PC-9 (cell line): ENCODE measurements around the gene ANKRD6.

Experiments
- EZH2 ChIP-seq: fragments of 200-600 bp; sonication (generic); IDR thresholded peaks from 2 replicates; pipeline ENCODE4 v1.8.0; 2017; ENCODE audit warnings: antibody characterized with exemption, low read depth
- TF ChIP-seq, protein P1 (sequence below): fragments of 200-600 bp; sonication (generic); conservative IDR thresholded peaks from 2 replicates; pipeline ENCODE4 v1.6.1; 2017; ENCODE audit warnings: mixed run types, antibody characterized with exemption, mild to moderate bottlenecking, moderate library complexity

DNA sequence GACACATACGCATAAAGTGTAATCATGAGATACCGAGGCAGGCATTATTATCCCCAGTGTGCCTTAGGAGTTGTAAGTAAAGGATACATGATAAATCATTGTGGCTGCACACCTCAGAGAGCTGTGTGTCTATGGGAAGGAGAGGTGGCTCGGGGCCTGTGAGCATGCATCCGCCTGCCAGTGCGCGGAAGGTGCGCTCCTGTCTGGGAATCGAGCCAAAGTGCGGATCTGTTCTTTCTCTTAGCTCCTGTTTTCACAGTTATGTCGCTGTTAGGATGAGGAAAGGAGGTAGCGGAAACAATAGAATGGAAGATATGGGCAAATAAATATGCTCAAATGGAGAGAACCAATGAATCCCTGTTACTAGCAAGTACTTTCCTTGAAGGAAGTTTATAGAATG lies 98.0 kb downstream of the ANKRD6 start:
- TF ChIP-seq, protein P1, sequence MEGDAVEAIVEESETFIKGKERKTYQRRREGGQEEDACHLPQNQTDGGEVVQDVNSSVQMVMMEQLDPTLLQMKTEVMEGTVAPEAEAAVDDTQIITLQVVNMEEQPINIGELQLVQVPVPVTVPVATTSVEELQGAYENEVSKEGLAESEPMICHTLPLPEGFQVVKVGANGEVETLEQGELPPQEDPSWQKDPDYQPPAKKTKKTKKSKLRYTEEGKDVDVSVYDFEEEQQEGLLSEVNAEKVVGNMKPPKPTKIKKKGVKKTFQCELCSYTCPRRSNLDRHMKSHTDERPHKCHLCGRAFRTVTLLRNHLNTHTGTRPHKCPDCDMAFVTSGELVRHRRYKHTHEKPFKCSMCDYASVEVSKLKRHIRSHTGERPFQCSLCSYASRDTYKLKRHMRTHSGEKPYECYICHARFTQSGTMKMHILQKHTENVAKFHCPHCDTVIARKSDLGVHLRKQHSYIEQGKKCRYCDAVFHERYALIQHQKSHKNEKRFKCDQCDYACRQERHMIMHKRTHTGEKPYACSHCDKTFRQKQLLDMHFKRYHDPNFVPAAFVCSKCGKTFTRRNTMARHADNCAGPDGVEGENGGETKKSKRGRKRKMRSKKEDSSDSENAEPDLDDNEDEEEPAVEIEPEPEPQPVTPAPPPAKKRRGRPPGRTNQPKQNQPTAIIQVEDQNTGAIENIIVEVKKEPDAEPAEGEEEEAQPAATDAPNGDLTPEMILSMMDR = no peak
- no peak for TF ChIP-seq EZH2
